Measurements from ENCODE around the gene WDR27.

Gene WDR27

GRCh38 chr6:169652896-169653295 lies 48.9 kb downstream of the WDR27 start:
- Histone ChIP-seq H3K4me3 (ENCODE audit: insufficient read depth in 1 of 2, low read depth in 1 of 2, low read length in 2 of 2) (no peak overlapping the region), H3K27me3 (ENCODE audit: control insufficient read depth in 1 of 2, insufficient read depth in 1 of 2, low read length in 2 of 2) (no peaks in the 10 kb centered on the region), H3K9me3 (ENCODE audit: control insufficient read depth, low read length) (no peaks in the 10 kb centered on the region), H3K14ac (ENCODE audit: low read length in 2 of 2) (no peak overlapping the region), H4K91ac (ENCODE audit: low read length) (no peak overlapping the region), H4K8ac (ENCODE audit: low read length) (no peak overlapping the region), H3K4ac (ENCODE audit: low read depth in 1 of 2, low read length in 2 of 2) (no peak overlapping the region), H2AFZ (ENCODE audit: low read depth, low read length) (no peak overlapping the region), H3K18ac (ENCODE audit: low read depth in 1 of 2, low read length in 2 of 2) (no peak overlapping the region), H3K79me1 (replicated peaks; ENCODE audit: low read length, poor library complexity, severe bottlenecking) (no peaks in the 10 kb centered on the region), H3K23ac (ENCODE audit: low read length in 2 of 2) (no peak overlapping the region), H2BK120ac (ENCODE audit: low read depth, low read length) (no peak overlapping the region), H3K27ac (ENCODE audit: low read length, poor library complexity, severe bottlenecking) (no peak overlapping the region), H2BK15ac (ENCODE audit: low read depth, poor library complexity, severe bottlenecking) (no peak overlapping the region), H3K9ac (ENCODE audit: low read length) (peak overlapping the region; percentile 95), H2BK5ac (ENCODE audit: low read depth, low read length, poor library complexity, severe bottlenecking) (no peak overlapping the region), H3K36me3 (ENCODE audit: control insufficient read depth in 1 of 2, insufficient read depth in 2 of 2, low read depth in 1 of 2, low read length in 2 of 2) (peaks cover 36 to 39% of the 10 kb centered on the region in 2 experiments), H3K4me2 (ENCODE audit: low read length, poor library complexity, severe bottlenecking) (no peak overlapping the region), H2AK5ac (ENCODE audit: low read length, severe bottlenecking) (no peak overlapping the region), H2BK12ac (ENCODE audit: low read length in 2 of 2) (no peak overlapping the region), H3K4me1 (ENCODE audit: control insufficient read depth, insufficient read depth, low read depth, low read length) (no peaks in the 10 kb centered on the region)
- no peak for DNase-seq
- WGBS = 97% methylated on average over 11 of the region's 11 CpGs

DNA sequence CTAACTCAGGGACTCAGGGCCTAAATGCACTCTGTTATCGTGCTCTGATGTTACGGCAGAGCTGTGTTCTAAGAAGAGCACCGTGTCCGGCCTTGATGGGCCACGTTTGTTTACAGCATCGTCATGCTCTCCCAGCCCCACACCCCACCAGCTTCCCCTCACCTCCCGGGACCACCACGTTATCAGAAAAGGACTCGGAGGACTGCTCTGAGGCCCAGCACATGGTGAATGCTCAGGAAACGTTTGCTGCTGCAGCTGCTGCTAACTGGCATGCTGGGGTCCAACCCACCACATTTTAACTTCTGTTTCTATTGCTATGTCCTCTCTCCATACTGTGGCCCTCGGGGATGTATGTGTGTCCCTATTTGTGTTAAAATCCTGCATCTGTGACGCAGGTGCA lies 50.3 kb downstream of the WDR27 start:
- H3K9ac ChIP-seq (ENCODE audit: low read length) = no peak overlapping the region
- no peak overlapping the region for H3K23ac ChIP-seq (ENCODE audit: low read length in 2 of 2)
- no peak overlapping the region for H3K4ac ChIP-seq (ENCODE audit: low read depth in 1 of 2, low read length in 2 of 2)
- no peak overlapping the region for H3K4me2 ChIP-seq (ENCODE audit: low read length, poor library complexity, severe bottlenecking)
- H3K18ac ChIP-seq (ENCODE audit: low read depth in 1 of 2, low read length in 2 of 2) = no peak overlapping the region
- no peak overlapping the region for H3K4me3 ChIP-seq (ENCODE audit: insufficient read depth in 1 of 2, low read depth in 1 of 2, low read length in 2 of 2)
- no peaks in the 10 kb centered on the region for H3K79me1 ChIP-seq (replicated peaks; ENCODE audit: low read length, poor library complexity, severe bottlenecking)
- H3K14ac ChIP-seq (ENCODE audit: low read length in 2 of 2) = no peak overlapping the region
- no peak overlapping the region for H4K8ac ChIP-seq (ENCODE audit: low read length)
- H3K36me3 ChIP-seq (ENCODE audit: control insufficient read depth in 1 of 2, insufficient read depth in 2 of 2, low read depth in 1 of 2, low read length in 2 of 2) = peaks cover 31 to 38% of the 10 kb centered on the region in 2 experiments
- no peak overlapping the region for H2BK120ac ChIP-seq (ENCODE audit: low read depth, low read length)
- no peak overlapping the region for H2BK15ac ChIP-seq (ENCODE audit: low read depth, poor library complexity, severe bottlenecking)
- H3K27me3 ChIP-seq (ENCODE audit: control insufficient read depth in 1 of 2, insufficient read depth in 1 of 2, low read length in 2 of 2) = no peaks in the 10 kb centered on the region
- no peaks in the 10 kb centered on the region for H3K9me3 ChIP-seq (ENCODE audit: control insufficient read depth, low read length)
- H2AK5ac ChIP-seq (ENCODE audit: low read length, severe bottlenecking) = no peak overlapping the region
- 95% methylated on average over 12 of the region's 12 CpGs for whole genome bisulfite sequencing
- H4K91ac ChIP-seq (ENCODE audit: low read length) = no peak overlapping the region
- no peak overlapping the region for H2AFZ ChIP-seq (ENCODE audit: low read depth, low read length)
- no peak overlapping the region for H2BK5ac ChIP-seq (ENCODE audit: low read depth, low read length, poor library complexity, severe bottlenecking)
- no peak for DNase-seq
- no peak overlapping the region for H3K27ac ChIP-seq (ENCODE audit: low read length, poor library complexity, severe bottlenecking)
- H2BK12ac ChIP-seq (ENCODE audit: low read length in 2 of 2) = no peak overlapping the region
- H3K4me1 ChIP-seq (ENCODE audit: control insufficient read depth, insufficient read depth, low read depth, low read length) = no peaks in the 10 kb centered on the region

DNA sequence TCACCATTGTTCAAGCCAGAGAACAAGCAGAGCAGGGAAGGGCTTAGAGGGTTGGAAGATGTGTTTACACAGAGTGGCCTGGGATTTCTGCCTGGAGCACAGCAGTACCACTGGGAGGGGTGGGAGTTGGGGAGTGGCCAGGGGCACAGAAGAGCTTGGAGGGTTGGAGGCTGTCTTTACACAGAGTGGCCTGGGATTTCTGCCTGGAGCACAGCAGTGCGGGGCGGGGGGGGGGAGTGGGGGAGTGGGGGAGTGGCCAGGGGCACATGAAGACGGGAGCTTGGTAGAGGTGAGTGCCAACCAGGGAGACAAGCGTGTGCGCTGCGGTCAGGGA lies 50.9 kb downstream of the WDR27 start:
- no peaks in the 10 kb centered on the region for H3K27me3 ChIP-seq (ENCODE audit: control insufficient read depth in 1 of 2, insufficient read depth in 1 of 2, low read length in 2 of 2)
- H2BK15ac ChIP-seq (ENCODE audit: low read depth, poor library complexity, severe bottlenecking) = no peak overlapping the region
- no peak overlapping the region for H4K8ac ChIP-seq (ENCODE audit: low read length)
- no peak overlapping the region for H2AK5ac ChIP-seq (ENCODE audit: low read length, severe bottlenecking)
- no peak overlapping the region for H3K14ac ChIP-seq (ENCODE audit: low read length in 2 of 2)
- no peak overlapping the region for H3K4me3 ChIP-seq (ENCODE audit: insufficient read depth in 1 of 2, low read depth in 1 of 2, low read length in 2 of 2)
- H3K79me1 ChIP-seq (replicated peaks; ENCODE audit: low read length, poor library complexity, severe bottlenecking) = no peaks in the 10 kb centered on the region
- peaks cover 26 to 34% of the 10 kb centered on the region in 2 experiments for H3K36me3 ChIP-seq (ENCODE audit: control insufficient read depth in 1 of 2, insufficient read depth in 2 of 2, low read depth in 1 of 2, low read length in 2 of 2)
- H3K4me1 ChIP-seq (ENCODE audit: control insufficient read depth, insufficient read depth, low read depth, low read length) = no peaks in the 10 kb centered on the region
- H3K4ac ChIP-seq (ENCODE audit: low read depth in 1 of 2, low read length in 2 of 2) = no peak overlapping the region
- no peak overlapping the region for H3K4me2 ChIP-seq (ENCODE audit: low read length, poor library complexity, severe bottlenecking)
- no peak overlapping the region for H3K18ac ChIP-seq (ENCODE audit: low read depth in 1 of 2, low read length in 2 of 2)
- H2BK12ac ChIP-seq (ENCODE audit: low read length in 2 of 2) = no peak overlapping the region
- H3K9me3 ChIP-seq (ENCODE audit: control insufficient read depth, low read length) = no peaks in the 10 kb centered on the region
- H3K23ac ChIP-seq (ENCODE audit: low read length in 2 of 2) = no peak overlapping the region
- no peak overlapping the region for H2BK120ac ChIP-seq (ENCODE audit: low read depth, low read length)
- no peak for DNase-seq
- H2AFZ ChIP-seq (ENCODE audit: low read depth, low read length) = no peak overlapping the region
- H4K91ac ChIP-seq (ENCODE audit: low read length) = no peak overlapping the region
- WGBS = 90% methylated on average over 6 of the region's 6 CpGs
- no peak overlapping the region for H3K27ac ChIP-seq (ENCODE audit: low read length, poor library complexity, severe bottlenecking)
- H2BK5ac ChIP-seq (ENCODE audit: low read depth, low read length, poor library complexity, severe bottlenecking) = no peak overlapping the region
- no peak overlapping the region for H3K9ac ChIP-seq (ENCODE audit: low read length)

- no peak overlapping the region for H2BK15ac ChIP-seq (ENCODE audit: low read depth, poor library complexity, severe bottlenecking)
- no peak overlapping the region for H2BK120ac ChIP-seq (ENCODE audit: low read depth, low read length)
- H3K14ac ChIP-seq (ENCODE audit: low read length in 2 of 2) = no peak overlapping the region
- no peak overlapping the region for H3K4me3 ChIP-seq (ENCODE audit: insufficient read depth in 1 of 2, low read depth in 1 of 2, low read length in 2 of 2)
- no peaks in the 10 kb centered on the region for H3K27me3 ChIP-seq (ENCODE audit: control insufficient read depth in 1 of 2, insufficient read depth in 1 of 2, low read length in 2 of 2)
- H3K9me3 ChIP-seq (ENCODE audit: control insufficient read depth, low read length) = no peaks in the 10 kb centered on the region
- H3K4me2 ChIP-seq (ENCODE audit: low read length, poor library complexity, severe bottlenecking) = no peak overlapping the region
- no peak overlapping the region for H3K23ac ChIP-seq (ENCODE audit: low read length in 2 of 2)
- no peak overlapping the region for H3K27ac ChIP-seq (ENCODE audit: low read length, poor library complexity, severe bottlenecking)
- no peaks in the 10 kb centered on the region for H3K79me1 ChIP-seq (replicated peaks; ENCODE audit: low read length, poor library complexity, severe bottlenecking)
- H3K4me1 ChIP-seq (ENCODE audit: control insufficient read depth, insufficient read depth, low read depth, low read length) = no peaks in the 10 kb centered on the region
- no peak for DNase-seq
- H2AK5ac ChIP-seq (ENCODE audit: low read length, severe bottlenecking) = no peak overlapping the region
- H3K36me3 ChIP-seq (ENCODE audit: control insufficient read depth in 1 of 2, insufficient read depth in 2 of 2, low read depth in 1 of 2, low read length in 2 of 2) = peaks cover 26 to 34% of the 10 kb centered on the region in 2 experiments
- no peak overlapping the region for H2AFZ ChIP-seq (ENCODE audit: low read depth, low read length)
- no peak overlapping the region for H3K9ac ChIP-seq (ENCODE audit: low read length)
- H2BK5ac ChIP-seq (ENCODE audit: low read depth, low read length, poor library complexity, severe bottlenecking) = no peak overlapping the region
- 96% methylated on average over 3 of the region's 3 CpGs for WGBS
- H2BK12ac ChIP-seq (ENCODE audit: low read length in 2 of 2) = no peak overlapping the region
- H3K4ac ChIP-seq (ENCODE audit: low read depth in 1 of 2, low read length in 2 of 2) = no peak overlapping the region
- H4K91ac ChIP-seq (ENCODE audit: low read length) = no peak overlapping the region
- no peak overlapping the region for H3K18ac ChIP-seq (ENCODE audit: low read depth in 1 of 2, low read length in 2 of 2)
- H4K8ac ChIP-seq (ENCODE audit: low read length) = no peak overlapping the region
Measured at GRCh38 chr6:169650241-169650958, 51.4 kb downstream of the WDR27 start.
